ENCODE results near the gene SPAG17.

GRCh38 chr1:118189564-118189963 is 4.5 kb upstream of the SPAG17 start:
- TF ChIP-seq, protein P1, sequence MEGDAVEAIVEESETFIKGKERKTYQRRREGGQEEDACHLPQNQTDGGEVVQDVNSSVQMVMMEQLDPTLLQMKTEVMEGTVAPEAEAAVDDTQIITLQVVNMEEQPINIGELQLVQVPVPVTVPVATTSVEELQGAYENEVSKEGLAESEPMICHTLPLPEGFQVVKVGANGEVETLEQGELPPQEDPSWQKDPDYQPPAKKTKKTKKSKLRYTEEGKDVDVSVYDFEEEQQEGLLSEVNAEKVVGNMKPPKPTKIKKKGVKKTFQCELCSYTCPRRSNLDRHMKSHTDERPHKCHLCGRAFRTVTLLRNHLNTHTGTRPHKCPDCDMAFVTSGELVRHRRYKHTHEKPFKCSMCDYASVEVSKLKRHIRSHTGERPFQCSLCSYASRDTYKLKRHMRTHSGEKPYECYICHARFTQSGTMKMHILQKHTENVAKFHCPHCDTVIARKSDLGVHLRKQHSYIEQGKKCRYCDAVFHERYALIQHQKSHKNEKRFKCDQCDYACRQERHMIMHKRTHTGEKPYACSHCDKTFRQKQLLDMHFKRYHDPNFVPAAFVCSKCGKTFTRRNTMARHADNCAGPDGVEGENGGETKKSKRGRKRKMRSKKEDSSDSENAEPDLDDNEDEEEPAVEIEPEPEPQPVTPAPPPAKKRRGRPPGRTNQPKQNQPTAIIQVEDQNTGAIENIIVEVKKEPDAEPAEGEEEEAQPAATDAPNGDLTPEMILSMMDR (conservative IDR thresholded peaks at IDR 0.05 in 1 of 2, IDR thresholded peaks at IDR 0.05 in 1 of 2; ENCODE audit: low read depth in 1 of 2, low read length in 2 of 2) = no peak
- TF ChIP-seq EZH2 (IDR thresholded peaks at IDR 0.05; ENCODE audit: low read length, missing control alignments) = no peak
